Heart left ventricle (tissue), 16 donors: Measurements from ENCODE around the gene PRR30. TPM values are rescaled to one million over a fixed set of nuclear protein-coding genes. Genes with fewer than 3 reads are reported as not detected.
A peak's percentile ranks its signal among the peaks of the same experiment; 100 is the strongest.

Experiments
- ATAC-seq, 4 donors: fragments of 200-7000 bp; cut with Tn5 transposase; one replicate each; pipeline ENCODE4 v1.9.1; 2020 to 2022; ENCODE audit warnings: moderate library complexity in 4 of 4, mild to moderate bottlenecking in 3 of 4, moderate number of reproducible peaks in 1 of 4
- DNase-seq, 5 donors: peaks; one replicate each; pipeline ENCODE4 v3.0.0-alpha.2; 2020
- H3K27ac ChIP-seq, 12 donors: fragments of 200-600 bp; sonication (generic) in 4 of 12; one replicate each; pipeline versions ENCODE4 v1.5.0 to v1.8.0; 2016 to 2022; ENCODE audit warnings: mild to moderate bottlenecking in 2 of 12
- H3K27me3 ChIP-seq, 9 donors: fragments of 200-600 bp; sonication (generic) in 2 of 9; one replicate each; pipeline versions ENCODE4 v1.5.1 to v1.8.0; 2016 to 2022; ENCODE audit warnings: mild to moderate bottlenecking in 3 of 9
- H3K36me3 ChIP-seq, 9 donors: fragments of 200-600 bp; sonication (generic) in 2 of 9; one replicate each; pipeline versions ENCODE4 v1.5.0 to v1.8.0; 2018 to 2022; ENCODE audit warnings: mild to moderate bottlenecking in 2 of 9
- H3K4me1 ChIP-seq, 12 donors: fragments of 200-600 bp; sonication (generic) in 4 of 12; one replicate each; pipeline versions ENCODE4 v1.5.0 to v1.8.0; 2016 to 2022; ENCODE audit warnings: mild to moderate bottlenecking in 3 of 12
- H3K4me3 ChIP-seq, 12 donors: fragments of 200-600 bp; sonication (generic) in 4 of 12; one replicate each; pipeline versions ENCODE4 v1.5.0 to v1.8.0; 2017 to 2022; ENCODE audit warnings: mild to moderate bottlenecking in 9 of 12, moderate library complexity in 4 of 12
- H3K9me3 ChIP-seq, 12 donors: fragments of 200-600 bp; sonication (generic) in 4 of 12; one replicate each; pipeline versions ENCODE4 v1.5.0 to v1.8.0; 2016 to 2022; ENCODE audit warnings: mild to moderate bottlenecking in 1 of 12
- POLR2A ChIP-seq, 2 donors: fragments of 450-650 bp; IDR thresholded peaks; one replicate each; pipeline ENCODE4 v1.6.1; 2017; ENCODE audit warnings: antibody characterized with exemption in 2 of 2, mild to moderate bottlenecking in 2 of 2, moderate library complexity in 2 of 2
- WGBS, 4 donors: extraction: QIAGEN DNeasy Blood & Tissue Kit in 2 of 4; methylation state at CpG; one replicate each; pipeline versions ENCODE4 v1.1.5 to v1.1.7; 2013 to 2018; 5-methylcytosine and 5-hydroxymethylcytosine counted together
- intact Hi-C, 10 donors: fragments of 100-400 bp; cut with DNase I; formaldehyde crosslinking; loops; one replicate each; pipeline versions ENCODE4 v1.11.1 to v1.14.2; 2022
- polyA plus RNA-seq, 2 donors: library from polyadenylated mRNA; stranded (reverse); fragments of 200-250 nt; gene quantifications; one replicate each; pipeline ENCODE4 v1.2.3, GENCODE V29; 2013
- total RNA-seq, 9 donors: library from RNA; depleted of rRNA in 2 of 9; stranded (reverse); fragments of >200 nt in 2 of 9; fragmentation: NEBNext Ultra II Directional in 3 of 9; extraction: Animal tissue kit (Norgen Biotek cat#: 25700) in 3 of 9; gene quantifications; one replicate each; pipeline versions ENCODE4 v1.1.0 to v1.2.4, GENCODE V29; 2016 to 2023
- TF ChIP-seq, protein P1 (sequence below), 12 donors: fragments of 200-600 bp; sonication (generic) in 4 of 12; IDR thresholded peaks; one replicate each; pipeline versions ENCODE4 v1.5.0 to v1.8.0; 2018 to 2022; ENCODE audit warnings: antibody characterized with exemption in 12 of 12, mild to moderate bottlenecking in 5 of 12
- donor health status: ischemic (EF 13 %, LVEDD 7.1; RV severe dilation, severe dysfunction).
- donor health status: healthy with polysubstance abuse.
- donor health status: DM: no; HTN: yes; CAD: no.
- donor health status: DM: no; HTN: no; CAD: no.
- donor health status: ischemic (EF 25% LVEDD 6.9; RV normal size, moderate dysfunction).
- donor health status: ischemic (EF 25% LVEDD 5.7; RV mildly dilated, moderate dysfunction).
- donor health status: healthy.
- donor health status: DM: yes; HTN: yes; CAD: no.
- donor health status: ischemic (EF 35%, LVEDD 5.7; RV mildly dilated, moderate dysfunction).
- donor health status: nonischemic (EF 11% LVEDD 7.7; RV severe dilation, severe dysfunction).
- donor health status: DM: yes; HTN: yes; CAD: no.
- donor health status: PGD.
- donor health status: ischemic (EF 29% LVEDD 5.4; RV normal size, mild dysfunction).
- donor health status: nonischemic (EF 23%, LVEDD 6.1; RV moderate dilation, normal function).

Gene PRR30
- total and polyA plus RNA-seq, 11 donors, result not detected

DNA sequence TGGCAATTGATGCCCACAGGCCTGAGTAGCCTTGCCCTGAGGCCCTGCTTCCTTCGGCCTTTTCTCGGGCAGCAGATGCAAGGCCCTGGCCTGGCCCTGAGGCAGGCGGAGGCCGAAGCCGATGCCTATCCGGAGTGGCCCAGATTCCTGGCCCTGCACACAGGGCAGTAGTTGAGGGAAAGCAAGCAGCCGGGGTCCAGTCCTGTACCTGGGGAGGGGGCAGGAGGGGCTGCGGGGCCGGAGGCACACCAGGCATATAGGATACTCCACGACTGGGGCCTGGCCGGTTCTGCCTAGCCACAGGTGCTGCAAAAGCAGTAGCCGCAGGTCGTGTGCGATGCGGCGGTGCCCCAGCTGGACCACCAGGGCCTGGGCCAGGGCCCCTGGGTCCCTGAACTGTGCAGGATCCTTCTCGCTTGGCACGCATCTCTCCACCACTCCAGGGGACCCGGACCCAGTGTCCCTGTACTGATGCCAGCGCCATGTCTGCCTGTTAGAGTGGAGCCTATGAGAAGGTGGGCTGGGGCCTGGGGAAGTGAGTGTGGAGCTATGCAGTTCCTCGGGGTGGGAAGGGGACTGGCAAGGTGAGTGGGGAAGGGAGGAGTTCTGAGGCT lies 1.8 kb downstream of the PRR30 start:
- Histone ChIP-seq H3K36me3 (peaks cover 0 to 6% (median 2%) of the 10 kb centered on the region in 9 donors), H3K27me3 (no peaks in the 10 kb centered on the region), H3K9me3 (no peaks in the 10 kb centered on the region), H3K27ac (no peak overlapping the region), H3K4me1 (peaks cover 7 to 18% (median 11%) of the 10 kb centered on the region in 12 donors), H3K4me3 (no peak overlapping the region)
- WGBS, 4 donors, result 91 to 95% (median 93%) methylated on average over 15 to 21 of the region's 21 CpGs
- no peak for ATAC-seq
- intact Hi-C loops, result loop anchor here in 1 of 10 donors (5.0 kb wide), 1 partner anchor 70 kb away; no protein-coding TSS in a partner anchor
- TF ChIP-seq, protein P1, sequence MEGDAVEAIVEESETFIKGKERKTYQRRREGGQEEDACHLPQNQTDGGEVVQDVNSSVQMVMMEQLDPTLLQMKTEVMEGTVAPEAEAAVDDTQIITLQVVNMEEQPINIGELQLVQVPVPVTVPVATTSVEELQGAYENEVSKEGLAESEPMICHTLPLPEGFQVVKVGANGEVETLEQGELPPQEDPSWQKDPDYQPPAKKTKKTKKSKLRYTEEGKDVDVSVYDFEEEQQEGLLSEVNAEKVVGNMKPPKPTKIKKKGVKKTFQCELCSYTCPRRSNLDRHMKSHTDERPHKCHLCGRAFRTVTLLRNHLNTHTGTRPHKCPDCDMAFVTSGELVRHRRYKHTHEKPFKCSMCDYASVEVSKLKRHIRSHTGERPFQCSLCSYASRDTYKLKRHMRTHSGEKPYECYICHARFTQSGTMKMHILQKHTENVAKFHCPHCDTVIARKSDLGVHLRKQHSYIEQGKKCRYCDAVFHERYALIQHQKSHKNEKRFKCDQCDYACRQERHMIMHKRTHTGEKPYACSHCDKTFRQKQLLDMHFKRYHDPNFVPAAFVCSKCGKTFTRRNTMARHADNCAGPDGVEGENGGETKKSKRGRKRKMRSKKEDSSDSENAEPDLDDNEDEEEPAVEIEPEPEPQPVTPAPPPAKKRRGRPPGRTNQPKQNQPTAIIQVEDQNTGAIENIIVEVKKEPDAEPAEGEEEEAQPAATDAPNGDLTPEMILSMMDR (IDR thresholded peaks at IDR 0.05), result no peak
- TF ChIP-seq POLR2A (IDR thresholded peaks at IDR 0.05), result no peak
- DNase-seq, result no peak

DNA sequence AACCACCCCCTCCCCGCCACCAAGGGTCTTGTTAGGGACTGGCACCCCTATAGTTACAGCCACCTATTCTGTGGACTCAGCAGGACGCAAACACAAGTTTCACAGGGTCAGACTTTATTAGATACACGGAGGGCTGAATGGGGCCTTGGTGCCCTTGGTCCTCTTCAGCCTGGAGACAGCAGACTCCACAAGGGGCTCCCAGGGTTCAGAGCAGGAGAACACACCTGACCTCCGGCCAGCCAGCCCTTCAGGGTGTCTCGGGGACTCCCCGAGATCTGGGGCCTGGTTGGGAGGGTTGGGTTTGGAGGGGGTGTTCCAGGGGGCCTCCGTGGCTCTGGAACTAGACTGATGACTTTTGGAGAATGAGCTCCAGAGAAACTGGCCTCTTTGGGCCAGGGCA lies 2.5 kb downstream of the PRR30 start:
- WGBS, 4 donors, result 90 to 98% (median 93%) methylated on average over 7 of the region's 7 CpGs
- Histone ChIP-seq H3K27me3 (no peaks in the 10 kb centered on the region), H3K4me3 (no peak overlapping the region), H3K4me1 (peaks cover 7 to 19% (median 11%) of the 10 kb centered on the region in 12 donors), H3K27ac (no peak overlapping the region), H3K36me3 (peaks cover 0 to 12% (median 9%) of the 10 kb centered on the region in 9 donors), H3K9me3 (no peaks in the 10 kb centered on the region)
- TF ChIP-seq, protein P1 (IDR thresholded peaks at IDR 0.05), result no peak
- TF ChIP-seq POLR2A (IDR thresholded peaks at IDR 0.05), result no peak
- intact Hi-C loops, result loop anchor here in 1 of 10 donors (5.0 kb wide), 1 partner anchor 71 kb away; no protein-coding TSS in a partner anchor
- ATAC-seq (no peak), DNase-seq (no peak)

DNA sequence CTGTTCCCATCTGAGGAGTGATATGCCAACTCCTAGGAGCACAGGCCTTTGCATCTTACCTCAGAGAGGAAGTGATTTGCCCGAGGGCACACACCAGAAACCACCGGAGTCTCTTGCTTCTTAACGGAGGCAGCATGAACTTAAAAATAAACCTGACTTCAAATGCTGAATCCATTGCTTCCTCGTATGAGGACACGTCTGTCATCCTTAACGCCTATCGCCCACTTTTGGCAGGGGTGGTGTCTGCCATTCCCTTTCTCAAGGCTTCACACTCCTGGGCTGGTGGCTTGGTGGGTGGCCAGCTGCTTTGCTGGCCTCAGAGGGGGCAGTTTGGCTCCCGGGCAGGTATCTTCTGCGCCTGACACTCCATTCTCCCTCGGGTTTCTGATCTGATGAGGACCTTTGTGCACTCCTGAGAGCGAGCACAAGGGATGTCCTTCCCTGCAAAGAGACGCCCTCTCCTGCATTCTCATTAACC lies 3.7 kb downstream of the PRR30 start:
- no peak for TF ChIP-seq POLR2A (IDR thresholded peaks at IDR 0.05)
- TF ChIP-seq, protein P1 (IDR thresholded peaks at IDR 0.05), result no peak
- no peaks in the 10 kb centered on the region for H3K9me3 ChIP-seq
- WGBS, 4 donors, result 81 to 88% (median 85%) methylated on average over 12 of the region's 12 CpGs
- no peak for ATAC-seq
- peaks cover 7 to 19% (median 11%) of the 10 kb centered on the region in 12 donors for H3K4me1 ChIP-seq
- H3K27me3 ChIP-seq, result no peaks in the 10 kb centered on the region
- H3K27ac ChIP-seq, result no peak overlapping the region
- intact Hi-C loops, result loop anchor here in 2 of 10 donors (2.0 to 5.0 kb wide), 2 partner anchors 72 to 77 kb away; partner anchors contain the start of genes ATRAID (in 1 of the 2) and SLC5A6 (in 1 of the 2)
- no peak for DNase-seq
- peaks cover 0 to 25% (median 21%) of the 10 kb centered on the region in 9 donors for H3K36me3 ChIP-seq
- no peak overlapping the region for H3K4me3 ChIP-seq

DNA sequence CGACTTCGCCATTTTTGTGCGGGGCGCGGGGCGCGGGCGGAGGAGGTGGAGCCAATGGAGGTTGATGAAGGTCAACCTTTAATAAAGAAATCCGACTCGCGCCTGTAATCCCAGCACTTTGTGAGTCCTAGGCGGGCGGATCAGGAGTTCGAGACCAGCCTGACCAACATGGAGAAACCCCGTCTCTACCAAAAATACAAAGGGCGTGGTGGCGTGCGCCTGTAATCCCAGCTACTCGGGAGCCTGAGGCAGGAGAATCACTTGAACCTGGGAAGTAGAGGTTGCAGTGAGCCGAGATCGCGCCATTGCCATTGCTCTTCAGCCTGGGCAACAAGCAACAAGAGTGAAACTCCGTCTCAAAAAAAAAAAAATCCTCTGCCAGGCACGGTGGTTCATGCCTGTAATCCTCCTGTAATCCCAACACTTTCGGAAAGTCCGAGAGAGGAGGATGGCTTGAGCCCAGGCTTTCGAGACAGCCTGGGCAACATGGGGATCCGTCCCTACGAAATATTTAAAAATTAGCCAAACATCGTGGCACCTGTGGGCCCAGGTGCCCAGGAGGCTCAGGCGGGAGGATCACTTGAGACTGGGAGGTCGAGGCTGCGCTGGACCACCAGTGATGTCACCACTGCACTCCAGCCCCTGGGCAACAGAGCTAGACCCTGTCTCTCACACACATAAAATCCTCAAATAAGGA lies 4.3 kb downstream of the PRR30 start:
- Histone ChIP-seq H3K27ac (peak overlapping the region in 11 of 12 donors; percentile 7 to 94 (median 90)), H3K4me1 (peaks cover 7 to 19% (median 11%) of the 10 kb centered on the region in 12 donors), H3K27me3 (no peaks in the 10 kb centered on the region), H3K4me3 (peak overlapping the region in 11 of 12 donors; percentile 71 to 98 (median 86)), H3K36me3 (peaks cover 0 to 31% (median 27%) of the 10 kb centered on the region in 9 donors), H3K9me3 (no peaks in the 10 kb centered on the region)
- intact Hi-C loops, result loop anchor here in 5 of 10 donors (1.0 to 5.0 kb wide), 4 partner anchors 72 to 78 kb away; partner anchors contain the start of genes ATRAID (in 3 of the 5) and SLC5A6 (in 3 of the 5)
- 55 to 74% (median 63%) methylated on average over 25 to 33 of the region's 33 CpGs for WGBS, 4 donors
- ATAC-seq (no peak), DNase-seq (no peak)
- TF ChIP-seq, protein P1 (IDR thresholded peaks at IDR 0.05), result no peak
- TF ChIP-seq POLR2A (IDR thresholded peaks at IDR 0.05), result peak in 1 of 2 donors; percentile 21
